Upper lobe of left lung (tissue), 6 donors: Measurements from ENCODE around the gene MAN2B2. TPM values are rescaled to one million over a fixed set of nuclear protein-coding genes. Genes with fewer than 3 reads are reported as not detected.

Source experiments
- ATAC-seq, 2 donors: fragments of 200-7000 bp; cut with Tn5 transposase; one replicate each; pipeline ENCODE4 v1.9.1; 2022; ENCODE audit warnings: mild to moderate bottlenecking in 2 of 2, moderate library complexity in 2 of 2; ENCODE audit not compliant: low FRiP score in 2 of 2
- DNase-seq, 2 donors: peaks; one replicate each; pipeline ENCODE4 v3.0.0-alpha.2; 2019 to 2020
- H3K27ac ChIP-seq, 4 donors: fragments of 200-600 bp; sonication (generic); one replicate each; pipeline ENCODE4 v1.5.1; 2016 to 2019
- H3K27me3 ChIP-seq, 4 donors: fragments of 200-600 bp; sonication (generic); one replicate each; pipeline ENCODE4 v1.5.1; 2017 to 2019
- H3K36me3 ChIP-seq, 4 donors: fragments of 200-600 bp; sonication (generic); one replicate each; pipeline ENCODE4 v1.5.1; 2016 to 2019
- H3K4me1 ChIP-seq, 4 donors: fragments of 200-600 bp; sonication (generic); one replicate each; pipeline ENCODE4 v1.5.1; 2018 to 2019
- H3K4me3 ChIP-seq, 4 donors: fragments of 200-600 bp; sonication (generic); one replicate each; pipeline ENCODE4 v1.5.1; 2017 to 2019; ENCODE audit warnings: mild to moderate bottlenecking in 2 of 4, moderate library complexity in 1 of 4
- H3K9me3 ChIP-seq, 4 donors: fragments of 200-600 bp; sonication (generic); one replicate each; pipeline ENCODE4 v1.5.1; 2018 to 2019
- CTCF ChIP-seq, 6 experiments: fragments of 450-650 bp in 4 of 6; fragments of 200-600 bp in 2 of 6; sonication (generic) in 2 of 6; IDR thresholded peaks; one replicate each; pipeline ENCODE4 v1.5.1; 2016 to 2019; ENCODE audit warnings: antibody characterized with exemption in 6 of 6
- EP300 ChIP-seq, 4 donors: sonication (generic); formaldehyde crosslinking; IDR thresholded peaks; one replicate each; pipeline ENCODE4 v1.5.1; 2017; ENCODE audit warnings: antibody characterized with exemption in 4 of 4, control low read depth in 2 of 4
- POLR2A ChIP-seq, 4 donors: fragments of 450-650 bp; IDR thresholded peaks; one replicate each; pipeline ENCODE4 v1.5.1; 2016 to 2017; ENCODE audit warnings: antibody characterized with exemption in 4 of 4, mild to moderate bottlenecking in 2 of 4
- POLR2AphosphoS5 ChIP-seq, 2 donors: sonication (generic); formaldehyde crosslinking; IDR thresholded peaks; one replicate each; pipeline ENCODE4 v1.5.1; 2017; ENCODE audit warnings: antibody characterized with exemption in 2 of 2
- WGBS, 2 donors: methylation state at CpG; one replicate each; pipeline ENCODE4 v1.1.5; 2017 to 2018; 5-methylcytosine and 5-hydroxymethylcytosine counted together
- total RNA-seq, 6 donors: library from RNA; depleted of rRNA in 4 of 6; stranded (reverse); fragments of >200 nt in 4 of 6; gene quantifications; one replicate each; pipeline versions ENCODE4 v1.1.0 to v1.2.1, GENCODE V29; 2016 to 2021
- donor health status: DM: no; HTN: no; CAD: no; lungs with moderate emphysema.
- donor health status: DM: no; HTN: yes; CAD: no; lungs with severe emphysema.

The MAN2B2 gene
- total RNA-seq, 6 donors from 2014 or later: 17.4 to 44.0 (median 35.4) TPM

- TF ChIP-seq POLR2A (IDR thresholded peaks at IDR 0.05) (no peak), POLR2AphosphoS5 (IDR thresholded peaks at IDR 0.05) (no peak), EP300 (IDR thresholded peaks at IDR 0.05) (no peak), CTCF (IDR thresholded peaks at IDR 0.05) (no peak)
- no peaks in the 10 kb centered on the region for H3K9me3 ChIP-seq
- peaks cover 0 to 33% (median 23%) of the 10 kb centered on the region in 4 donors for H3K27me3 ChIP-seq
- H3K36me3 ChIP-seq: no peaks in the 10 kb centered on the region
- 38 to 53% methylated on average over 6 to 16 of the region's 16 CpGs for WGBS, 2 donors
- H3K27ac ChIP-seq: no peak overlapping the region
- ATAC-seq (no peak), DNase-seq (no peak)
- no peak overlapping the region for H3K4me3 ChIP-seq
- peaks cover 13 to 19% (median 16%) of the 10 kb centered on the region in 4 donors for H3K4me1 ChIP-seq
These were observed 13.2 kb upstream of the MAN2B2 start for GRCh38 chr4:6561706-6562371.

GRCh38 chr4:6562931-6563901 is 11.8 kb upstream of the MAN2B2 start:
- DNase-seq: peak in 1 of 2 donors; percentile 86
- Histone ChIP-seq H3K36me3 (no peaks in the 10 kb centered on the region), H3K9me3 (no peaks in the 10 kb centered on the region), H3K27me3 (peaks cover 0 to 33% (median 23%) of the 10 kb centered on the region in 4 donors), H3K4me3 (peak overlapping the region; percentile 4 to 40 (median 33)), H3K27ac (no peak overlapping the region), H3K4me1 (peaks cover 13 to 19% (median 16%) of the 10 kb centered on the region in 4 donors)
- 1 to 2% methylated on average over 26 to 58 of the region's 127 CpGs for WGBS, 2 donors
- TF ChIP-seq EP300 (IDR thresholded peaks at IDR 0.05) (no peak), CTCF (IDR thresholded peaks at IDR 0.05) (no peak), POLR2A (IDR thresholded peaks at IDR 0.05) (no peak), POLR2AphosphoS5 (IDR thresholded peaks at IDR 0.05) (no peak)
- peak in 1 of 2 donors; percentile 24 for ATAC-seq

GRCh38 chr4:6563935-6564645 is 10.9 kb upstream of the MAN2B2 start:
- ATAC-seq: no peak
- H3K4me1 ChIP-seq: peaks cover 13 to 19% (median 16%) of the 10 kb centered on the region in 4 donors
- peak overlapping the region in 3 of 4 donors; percentile 29 to 37 (median 35) for H3K4me3 ChIP-seq
- H3K9me3 ChIP-seq: no peaks in the 10 kb centered on the region
- WGBS, 2 donors: 10 to 18% methylated on average over 25 to 33 of the region's 66 CpGs
- DNase-seq: peak in 1 of 2 donors; percentile 86
- no peak overlapping the region for H3K27ac ChIP-seq
- peaks cover 0 to 33% (median 23%) of the 10 kb centered on the region in 4 donors for H3K27me3 ChIP-seq
- no peak for TF ChIP-seq CTCF (IDR thresholded peaks at IDR 0.05)
- TF ChIP-seq POLR2AphosphoS5 (IDR thresholded peaks at IDR 0.05): no peak
- no peak for TF ChIP-seq POLR2A (IDR thresholded peaks at IDR 0.05)
- TF ChIP-seq EP300 (IDR thresholded peaks at IDR 0.05): no peak
- H3K36me3 ChIP-seq: no peaks in the 10 kb centered on the region

- peaks cover 0 to 33% (median 23%) of the 10 kb centered on the region in 4 donors for H3K27me3 ChIP-seq
- no peaks in the 10 kb centered on the region for H3K36me3 ChIP-seq
- DNase-seq: no peak
- H3K4me1 ChIP-seq: peaks cover 13 to 19% (median 16%) of the 10 kb centered on the region in 4 donors
- H3K27ac ChIP-seq: no peak overlapping the region
- TF ChIP-seq POLR2A (IDR thresholded peaks at IDR 0.05): no peak
- no peak for TF ChIP-seq POLR2AphosphoS5 (IDR thresholded peaks at IDR 0.05)
- no peak for TF ChIP-seq EP300 (IDR thresholded peaks at IDR 0.05)
- no peak for TF ChIP-seq CTCF (IDR thresholded peaks at IDR 0.05)
- WGBS, 2 donors: 67 to 69% methylated on average over 9 to 14 of the region's 14 CpGs
- ATAC-seq: no peak
- no peaks in the 10 kb centered on the region for H3K9me3 ChIP-seq
- H3K4me3 ChIP-seq: no peak overlapping the region
These were observed 9.1 kb upstream of the MAN2B2 start for GRCh38 chr4:6565691-6566390.
